Peyer's patch (tissue), 4 donors: ENCODE data around the gene TTC9.

Experiments
- CTCF ChIP-seq, 6 experiments: fragments of 450-650 bp in 4 of 6; fragments of 200-600 bp in 2 of 6; sonication (generic) in 1 of 6; IDR thresholded peaks; one replicate each; pipeline ENCODE4 v1.5.1; 2017 to 2019; ENCODE audit warnings: antibody characterized with exemption in 6 of 6, mild to moderate bottlenecking in 3 of 6, moderate library complexity in 1 of 6
- POLR2A ChIP-seq, 2 donors: fragments of 450-650 bp; IDR thresholded peaks; one replicate each; pipeline ENCODE4 v1.5.1; 2017; ENCODE audit warnings: antibody characterized with exemption in 2 of 2, mild to moderate bottlenecking in 2 of 2, moderate library complexity in 2 of 2

DNA sequence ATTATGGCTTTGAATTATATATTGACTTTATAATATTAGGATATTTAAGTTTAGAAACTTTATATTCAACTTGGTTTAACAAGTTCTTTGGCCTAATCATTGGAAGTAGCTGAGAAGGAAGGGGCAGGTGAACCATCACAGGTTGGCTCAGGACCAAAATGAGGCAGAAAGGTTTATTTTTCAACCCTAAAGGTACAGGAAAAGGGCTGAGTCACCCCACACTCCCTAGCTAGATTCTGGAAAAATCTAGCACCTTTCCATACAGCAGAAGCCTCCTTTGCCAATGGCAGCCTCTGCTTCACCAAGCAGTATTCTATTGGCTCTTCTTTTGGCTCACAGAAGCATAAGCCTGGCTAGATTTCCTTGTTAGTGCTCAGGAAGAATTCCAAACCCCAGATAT is 22.0 kb upstream of the TTC9 start:
- TF ChIP-seq CTCF (IDR thresholded peaks at IDR 0.05) (no peak), POLR2A (IDR thresholded peaks at IDR 0.05) (no peak)
